Liver (tissue), 9 donors: ENCODE results near the gene PALD1. TPM values are rescaled to one million over a fixed set of nuclear protein-coding genes. Genes with fewer than 3 reads are reported as not detected.

Experiments
- DNase-seq: peaks from one replicate; pipeline ENCODE4 v3.0.0-alpha.2; 2017; ENCODE audit warnings: low spot score
- H3K27ac ChIP-seq, 2 donors: one replicate each; pipeline ENCODE4 v1.7.0; 2013; ENCODE audit warnings: inconsistent platforms in 2 of 2, low read length in 2 of 2, control low read depth in 1 of 2, low read depth in 1 of 2, mild to moderate bottlenecking in 1 of 2
- H3K27me3 ChIP-seq, 4 donors: one replicate each; pipeline versions ENCODE4 v1.6.1 to v1.7.0; 2013; ENCODE audit warnings: low read length in 3 of 4, inconsistent platforms in 1 of 4, mild to moderate bottlenecking in 1 of 4, moderate library complexity in 1 of 4; ENCODE audit not compliant: control insufficient read depth in 4 of 4, insufficient read depth in 4 of 4
- H3K36me3 ChIP-seq, 4 donors: one replicate each; pipeline versions ENCODE4 v1.6.1 to v1.7.0; 2013; ENCODE audit warnings: low read length in 3 of 4, mild to moderate bottlenecking in 3 of 4, low read depth in 1 of 4, moderate library complexity in 1 of 4; ENCODE audit not compliant: control insufficient read depth in 4 of 4, insufficient read depth in 3 of 4
- H3K4me1 ChIP-seq, 4 donors: one replicate each; pipeline versions ENCODE4 v1.6.1 to v1.7.0; 2013; ENCODE audit warnings: low read length in 3 of 4, mild to moderate bottlenecking in 3 of 4, moderate library complexity in 1 of 4; ENCODE audit not compliant: control insufficient read depth in 4 of 4, insufficient read depth in 4 of 4
- H3K4me3 ChIP-seq, 3 donors: one replicate each; pipeline versions ENCODE4 v1.6.1 to v1.7.0; 2013; ENCODE audit warnings: low read length in 3 of 3, control low read depth in 1 of 3, low read depth in 1 of 3, mild to moderate bottlenecking in 1 of 3
- H3K9ac ChIP-seq, 2 donors: one replicate each; pipeline ENCODE4 v1.7.0; 2013; ENCODE audit warnings: low read length in 2 of 2, mild to moderate bottlenecking in 2 of 2, moderate library complexity in 2 of 2, control low read depth in 1 of 2, low read depth in 1 of 2
- H3K9me3 ChIP-seq, 4 donors: one replicate each; pipeline versions ENCODE4 v1.6.1 to v1.7.0; 2013; ENCODE audit warnings: low read length in 3 of 4; ENCODE audit not compliant: control insufficient read depth in 4 of 4
- EGR1 ChIP-seq, 2 donors: IDR thresholded peaks; 2 replicates each; pipeline ENCODE4 v1.6.1; 2016 to 2018; ENCODE audit warnings: antibody characterized with exemption in 2 of 2, low read depth in 2 of 2
- FOXA2 ChIP-seq: IDR thresholded peaks from 2 replicates; pipeline ENCODE4 v1.6.1; 2016; ENCODE audit warnings: antibody characterized with exemption
- GABPA ChIP-seq, 2 donors: IDR thresholded peaks in 1 of 2; conservative IDR thresholded peaks in 1 of 2; 2 replicates each; pipeline ENCODE4 v1.6.1; 2016; ENCODE audit warnings: antibody characterized with exemption in 2 of 2, mild to moderate bottlenecking in 1 of 2, moderate library complexity in 1 of 2
- HNF4G ChIP-seq: IDR thresholded peaks from 2 replicates; pipeline ENCODE4 v1.6.1; 2016; ENCODE audit warnings: antibody characterized with exemption
- JUND ChIP-seq, 2 donors: IDR thresholded peaks; 2 replicates each; pipeline ENCODE4 v1.6.1; 2016; ENCODE audit warnings: antibody characterized with exemption in 2 of 2
- NR2F2 ChIP-seq: IDR thresholded peaks from 2 replicates; pipeline ENCODE4 v1.6.1; 2016; ENCODE audit warnings: antibody characterized with exemption
- RAD21 ChIP-seq, 2 donors: IDR thresholded peaks; 2 replicates each; pipeline ENCODE4 v1.6.1; 2016; ENCODE audit warnings: antibody characterized with exemption in 2 of 2, mild to moderate bottlenecking in 2 of 2
- RXRA ChIP-seq, 2 donors: IDR thresholded peaks; 2 replicates each; pipeline ENCODE4 v1.6.1; 2017 to 2018; ENCODE audit warnings: antibody characterized with exemption in 2 of 2, mild to moderate bottlenecking in 1 of 2
- SP1 ChIP-seq: IDR thresholded peaks from 2 replicates; pipeline ENCODE4 v1.6.1; 2018; ENCODE audit warnings: antibody characterized with exemption, mild to moderate bottlenecking
- TAF1 ChIP-seq: conservative IDR thresholded peaks from 2 replicates; pipeline ENCODE4 v1.6.1; 2016; ENCODE audit warnings: antibody characterized with exemption, mild to moderate bottlenecking
- YY1 ChIP-seq: IDR thresholded peaks from 2 replicates; pipeline ENCODE4 v1.6.1; 2016; ENCODE audit warnings: antibody characterized with exemption, mild to moderate bottlenecking
- WGBS: extraction: QIAGEN DNeasy Blood & Tissue Kit; methylation state at CpG from one replicate; pipeline ENCODE4 v1.1.7; 2013; 5-methylcytosine and 5-hydroxymethylcytosine counted together
- polyA plus RNA-seq, 2 donors: library from polyadenylated mRNA; stranded (reverse) in 1 of 2; unstranded in 1 of 2; fragments of 200-250 nt in 1 of 2; fragments of >200 nt in 1 of 2; fragmentation: Nextera tagmentation in 1 of 2; extraction: Ambion mirVana in 1 of 2; gene quantifications; one replicate each; pipeline versions ENCODE4 v1.2.1 to v1.2.3, GENCODE V29; 2013 to 2015
- total RNA-seq, 2 donors: library from RNA; depleted of rRNA; stranded (reverse); fragments of >200 nt; gene quantifications; one replicate each; pipeline ENCODE4 v1.2.3, GENCODE V29; 2014
- TF ChIP-seq, protein P1 (sequence below): IDR thresholded peaks from 2 replicates; pipeline ENCODE4 v1.6.1; 2016; ENCODE audit warnings: antibody characterized with exemption
- TF ChIP-seq, protein P2 (sequence below): IDR thresholded peaks from 2 replicates; pipeline ENCODE4 v1.6.1; 2016; ENCODE audit warnings: antibody characterized with exemption, mild to moderate bottlenecking
- TF ChIP-seq, protein P3 (sequence below): IDR thresholded peaks from 2 replicates; pipeline ENCODE4 v1.6.1; 2016; ENCODE audit warnings: antibody characterized with exemption
- TF ChIP-seq, protein P4 (sequence below): fragments of 150-350 bp; IDR thresholded peaks from 2 replicates; pipeline ENCODE4 v1.5.1; 2017; ENCODE audit warnings: improper control_type of control experiment, low read depth, low read length; ENCODE audit not compliant: missing input control
- donor health status: healthy.
- donor health status: healthy.
- donor health status: healthy.
- donor health status: healthy.
- donor health status: healthy.

Gene PALD1
- total and polyA plus RNA-seq, 4 donors = 0.72 to 4.2 (median 1.4) TPM

DNA sequence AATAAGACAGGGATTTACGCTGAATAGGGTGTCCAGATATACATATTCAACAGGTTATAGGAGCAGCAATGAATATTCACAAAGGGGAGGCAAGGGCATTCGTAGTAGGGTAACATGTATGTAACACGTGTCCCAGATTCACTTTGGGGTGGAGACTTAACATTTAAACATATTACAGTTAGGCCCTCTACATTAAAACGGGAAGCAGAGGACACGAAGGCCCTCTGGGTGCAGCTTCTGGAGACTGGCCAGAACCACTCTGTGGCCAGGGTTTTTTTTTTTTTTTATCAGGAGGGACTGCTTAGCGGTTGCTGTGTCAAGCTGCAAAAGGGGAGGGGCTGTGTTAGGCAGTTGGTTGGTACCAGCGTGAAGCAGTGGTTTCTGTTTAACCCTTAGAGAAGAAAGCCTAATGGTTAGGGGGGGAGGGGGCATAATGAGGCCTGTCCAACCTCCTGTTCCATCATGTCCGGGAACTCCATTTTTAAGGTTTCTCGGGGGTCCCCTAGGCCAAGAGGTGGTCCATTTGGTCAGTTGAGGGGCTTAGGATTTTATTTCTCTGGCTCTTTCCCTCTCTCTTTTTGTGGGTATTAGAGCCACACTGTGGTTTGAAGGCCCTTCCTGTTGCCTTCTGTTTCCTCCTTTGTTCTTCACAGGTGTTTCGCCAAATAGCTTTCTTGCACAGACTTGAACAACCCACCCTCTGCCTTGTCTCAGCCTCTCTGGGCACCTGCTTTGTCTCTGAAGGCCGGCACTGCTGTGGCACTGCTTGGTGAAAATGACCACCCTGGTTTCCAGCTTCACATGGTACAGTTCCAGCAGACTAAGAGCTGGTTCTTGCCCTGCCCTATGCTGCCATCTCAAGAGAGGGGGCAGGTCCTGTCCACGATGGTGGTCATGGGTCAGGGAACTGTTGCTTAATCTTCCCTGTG, 97.6 kb downstream of the PALD1 start:
- Histone ChIP-seq H3K4me1 (peaks cover 0 to 4% (median 2%) of the 10 kb centered on the region in 4 donors), H3K27ac (no peak overlapping the region), H3K27me3 (no peaks in the 10 kb centered on the region), H3K36me3 (no peaks in the 10 kb centered on the region), H3K9ac (no peak overlapping the region), H3K9me3 (no peaks in the 10 kb centered on the region), H3K4me3 (no peak overlapping the region)
- no peak for DNase-seq
- WGBS = 50% methylated on average over 12 of the region's 12 CpGs
- TF ChIP-seq JUND (IDR thresholded peaks at IDR 0.05) (no peak), RXRA (IDR thresholded peaks at IDR 0.05) (no peak), GABPA (IDR thresholded peaks at IDR 0.05 in 1 of 2, conservative IDR thresholded peaks at IDR 0.05 in 1 of 2) (no peak), EGR1 (IDR thresholded peaks at IDR 0.05; ENCODE audit: low read depth in 2 of 2) (no peak), HNF4G (no peak), TAF1 (no peak), RAD21 (IDR thresholded peaks at IDR 0.05) (no peak), SP1 (no peak), NR2F2 (no peak), YY1 (no peak), FOXA2 (no peak)
- TF ChIP-seq, protein P1, sequence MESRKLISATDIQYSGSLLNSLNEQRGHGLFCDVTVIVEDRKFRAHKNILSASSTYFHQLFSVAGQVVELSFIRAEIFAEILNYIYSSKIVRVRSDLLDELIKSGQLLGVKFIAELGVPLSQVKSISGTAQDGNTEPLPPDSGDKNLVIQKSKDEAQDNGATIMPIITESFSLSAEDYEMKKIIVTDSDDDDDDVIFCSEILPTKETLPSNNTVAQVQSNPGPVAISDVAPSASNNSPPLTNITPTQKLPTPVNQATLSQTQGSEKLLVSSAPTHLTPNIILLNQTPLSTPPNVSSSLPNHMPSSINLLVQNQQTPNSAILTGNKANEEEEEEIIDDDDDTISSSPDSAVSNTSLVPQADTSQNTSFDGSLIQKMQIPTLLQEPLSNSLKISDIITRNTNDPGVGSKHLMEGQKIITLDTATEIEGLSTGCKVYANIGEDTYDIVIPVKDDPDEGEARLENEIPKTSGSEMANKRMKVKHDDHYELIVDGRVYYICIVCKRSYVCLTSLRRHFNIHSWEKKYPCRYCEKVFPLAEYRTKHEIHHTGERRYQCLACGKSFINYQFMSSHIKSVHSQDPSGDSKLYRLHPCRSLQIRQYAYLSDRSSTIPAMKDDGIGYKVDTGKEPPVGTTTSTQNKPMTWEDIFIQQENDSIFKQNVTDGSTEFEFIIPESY = no peak
- TF ChIP-seq, protein P2, sequence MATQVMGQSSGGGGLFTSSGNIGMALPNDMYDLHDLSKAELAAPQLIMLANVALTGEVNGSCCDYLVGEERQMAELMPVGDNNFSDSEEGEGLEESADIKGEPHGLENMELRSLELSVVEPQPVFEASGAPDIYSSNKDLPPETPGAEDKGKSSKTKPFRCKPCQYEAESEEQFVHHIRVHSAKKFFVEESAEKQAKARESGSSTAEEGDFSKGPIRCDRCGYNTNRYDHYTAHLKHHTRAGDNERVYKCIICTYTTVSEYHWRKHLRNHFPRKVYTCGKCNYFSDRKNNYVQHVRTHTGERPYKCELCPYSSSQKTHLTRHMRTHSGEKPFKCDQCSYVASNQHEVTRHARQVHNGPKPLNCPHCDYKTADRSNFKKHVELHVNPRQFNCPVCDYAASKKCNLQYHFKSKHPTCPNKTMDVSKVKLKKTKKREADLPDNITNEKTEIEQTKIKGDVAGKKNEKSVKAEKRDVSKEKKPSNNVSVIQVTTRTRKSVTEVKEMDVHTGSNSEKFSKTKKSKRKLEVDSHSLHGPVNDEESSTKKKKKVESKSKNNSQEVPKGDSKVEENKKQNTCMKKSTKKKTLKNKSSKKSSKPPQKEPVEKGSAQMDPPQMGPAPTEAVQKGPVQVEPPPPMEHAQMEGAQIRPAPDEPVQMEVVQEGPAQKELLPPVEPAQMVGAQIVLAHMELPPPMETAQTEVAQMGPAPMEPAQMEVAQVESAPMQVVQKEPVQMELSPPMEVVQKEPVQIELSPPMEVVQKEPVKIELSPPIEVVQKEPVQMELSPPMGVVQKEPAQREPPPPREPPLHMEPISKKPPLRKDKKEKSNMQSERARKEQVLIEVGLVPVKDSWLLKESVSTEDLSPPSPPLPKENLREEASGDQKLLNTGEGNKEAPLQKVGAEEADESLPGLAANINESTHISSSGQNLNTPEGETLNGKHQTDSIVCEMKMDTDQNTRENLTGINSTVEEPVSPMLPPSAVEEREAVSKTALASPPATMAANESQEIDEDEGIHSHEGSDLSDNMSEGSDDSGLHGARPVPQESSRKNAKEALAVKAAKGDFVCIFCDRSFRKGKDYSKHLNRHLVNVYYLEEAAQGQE = no peak
- TF ChIP-seq, protein P3, sequence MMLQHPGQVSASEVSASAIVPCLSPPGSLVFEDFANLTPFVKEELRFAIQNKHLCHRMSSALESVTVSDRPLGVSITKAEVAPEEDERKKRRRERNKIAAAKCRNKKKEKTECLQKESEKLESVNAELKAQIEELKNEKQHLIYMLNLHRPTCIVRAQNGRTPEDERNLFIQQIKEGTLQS = no peak
- TF ChIP-seq, protein P4, sequence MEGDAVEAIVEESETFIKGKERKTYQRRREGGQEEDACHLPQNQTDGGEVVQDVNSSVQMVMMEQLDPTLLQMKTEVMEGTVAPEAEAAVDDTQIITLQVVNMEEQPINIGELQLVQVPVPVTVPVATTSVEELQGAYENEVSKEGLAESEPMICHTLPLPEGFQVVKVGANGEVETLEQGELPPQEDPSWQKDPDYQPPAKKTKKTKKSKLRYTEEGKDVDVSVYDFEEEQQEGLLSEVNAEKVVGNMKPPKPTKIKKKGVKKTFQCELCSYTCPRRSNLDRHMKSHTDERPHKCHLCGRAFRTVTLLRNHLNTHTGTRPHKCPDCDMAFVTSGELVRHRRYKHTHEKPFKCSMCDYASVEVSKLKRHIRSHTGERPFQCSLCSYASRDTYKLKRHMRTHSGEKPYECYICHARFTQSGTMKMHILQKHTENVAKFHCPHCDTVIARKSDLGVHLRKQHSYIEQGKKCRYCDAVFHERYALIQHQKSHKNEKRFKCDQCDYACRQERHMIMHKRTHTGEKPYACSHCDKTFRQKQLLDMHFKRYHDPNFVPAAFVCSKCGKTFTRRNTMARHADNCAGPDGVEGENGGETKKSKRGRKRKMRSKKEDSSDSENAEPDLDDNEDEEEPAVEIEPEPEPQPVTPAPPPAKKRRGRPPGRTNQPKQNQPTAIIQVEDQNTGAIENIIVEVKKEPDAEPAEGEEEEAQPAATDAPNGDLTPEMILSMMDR = no peak
